PFSK-1 (cell line): ENCODE measurements around the gene LRRC4C.

Experiments
- FOXP2 ChIP-seq: optimal IDR thresholded peaks from 2 replicates; pipeline ENCODE3; 2011; ENCODE audit warnings: borderline replicate concordance, control low read depth, inconsistent platforms; ENCODE audit not compliant: insufficient read depth; ENCODE audit errors: extremely low read length, extremely low read depth
- POLR2AphosphoS5 ChIP-seq: IDR thresholded peaks from 2 replicates; pipeline ENCODE4 v1.6.1; 2012; ENCODE audit warnings: low read depth, mild to moderate bottlenecking, control low read depth, low read length, moderate library complexity
- REST ChIP-seq, 2 experiments: IDR thresholded peaks; 2 replicates each; pipeline versions ENCODE4 v1.6.1 to v1.8.0; 2011 to 2012; ENCODE audit warnings: low read depth in 2 of 2, low read length in 2 of 2, control low read depth in 1 of 2, inconsistent platforms in 1 of 2, mild to moderate bottlenecking in 1 of 2, moderate library complexity in 1 of 2; ENCODE audit not compliant: insufficient read depth in 1 of 2
- SIN3A ChIP-seq: IDR thresholded peaks from 2 replicates; pipeline ENCODE4 v1.6.1; 2012; ENCODE audit warnings: mild to moderate bottlenecking, low read length, moderate library complexity, borderline replicate concordance; ENCODE audit not compliant: insufficient read depth
- TAF1 ChIP-seq: IDR thresholded peaks from 2 replicates; pipeline ENCODE4 v1.6.1; 2012; ENCODE audit warnings: low read length, control low read depth, borderline replicate concordance; ENCODE audit not compliant: insufficient read depth

DNA sequence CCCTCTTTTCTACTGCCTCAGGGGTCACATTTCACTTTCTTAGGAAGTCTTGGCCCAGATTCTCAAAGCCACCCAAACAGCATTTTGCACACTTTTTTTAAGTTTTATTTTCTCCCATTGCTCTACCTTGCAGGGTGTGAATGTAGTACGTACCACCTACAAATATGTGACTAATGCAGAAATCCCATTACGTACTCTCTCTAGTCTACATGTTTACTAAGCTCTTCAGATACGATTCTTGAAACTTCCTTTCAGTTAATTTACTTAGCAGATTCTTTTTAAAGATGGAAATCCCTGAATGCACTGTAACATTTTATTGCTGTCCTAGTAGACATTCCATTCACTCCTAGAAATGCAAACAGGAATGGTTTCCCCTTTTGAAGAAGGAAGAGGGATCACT lies 61.3 kb downstream of the LRRC4C start:
- no peak for TF ChIP-seq REST (IDR thresholded peaks at IDR 0.05; ENCODE audit: insufficient read depth in 1 of 2, low read depth in 2 of 2, low read length in 2 of 2)
- TF ChIP-seq TAF1 = no peak
- TF ChIP-seq POLR2AphosphoS5 = no peak
- no peak for TF ChIP-seq SIN3A
- TF ChIP-seq FOXP2 = no peak
